Ascending aorta (tissue), 2 donors: ENCODE results near the gene MAP4K5. TPM values are rescaled to one million over a fixed set of nuclear protein-coding genes. Genes with fewer than 3 reads are reported as not detected.

ENCODE experiments used
- DNase-seq, 2 donors: peaks; one replicate each; pipeline ENCODE4 v3.0.0-alpha.2; 2019; ENCODE audit warnings: low spot score in 2 of 2
- H3K27ac ChIP-seq, 2 donors: fragments of 200-600 bp; sonication (generic); one replicate each; pipeline ENCODE4 v1.5.1; 2016 to 2017; ENCODE audit warnings: mild to moderate bottlenecking in 1 of 2
- H3K27me3 ChIP-seq: fragments of 200-600 bp; sonication (generic); one replicate; pipeline ENCODE4 v1.5.1; 2017
- H3K36me3 ChIP-seq, 2 donors: fragments of 200-600 bp; sonication (generic); one replicate each; pipeline ENCODE4 v1.5.1; 2016
- H3K4me1 ChIP-seq, 2 donors: fragments of 200-600 bp; sonication (generic); one replicate each; pipeline ENCODE4 v1.5.1; 2016 to 2017; ENCODE audit warnings: mild to moderate bottlenecking in 1 of 2
- H3K4me3 ChIP-seq, 2 donors: fragments of 200-600 bp; sonication (generic); one replicate each; pipeline ENCODE4 v1.5.1; 2016 to 2017; ENCODE audit warnings: mild to moderate bottlenecking in 1 of 2
- H3K9me3 ChIP-seq, 2 donors: fragments of 200-600 bp; sonication (generic); one replicate each; pipeline ENCODE4 v1.5.1; 2016
- intact Hi-C: fragments of 100-400 bp; cut with DNase I; formaldehyde crosslinking; loops from one replicate; pipeline ENCODE4 v1.15.1; 2023
- total RNA-seq: library from RNA; depleted of rRNA; stranded (reverse); fragments of >200 nt; gene quantifications from one replicate; pipeline ENCODE4 v1.1.0, GENCODE V29; 2016
- TF ChIP-seq, protein P1 (sequence below), 3 experiments: fragments of 200-600 bp in 2 of 3; fragments of 450-650 bp in 1 of 3; sonication (generic) in 2 of 3; IDR thresholded peaks; one replicate each; pipeline ENCODE4 v1.5.1; 2016 to 2019; ENCODE audit warnings: antibody characterized with exemption in 3 of 3, mild to moderate bottlenecking in 1 of 3, moderate library complexity in 1 of 3

MAP4K5 gene
- total RNA-seq, 1 donor from 2014 or later: 249 TPM

DNA sequence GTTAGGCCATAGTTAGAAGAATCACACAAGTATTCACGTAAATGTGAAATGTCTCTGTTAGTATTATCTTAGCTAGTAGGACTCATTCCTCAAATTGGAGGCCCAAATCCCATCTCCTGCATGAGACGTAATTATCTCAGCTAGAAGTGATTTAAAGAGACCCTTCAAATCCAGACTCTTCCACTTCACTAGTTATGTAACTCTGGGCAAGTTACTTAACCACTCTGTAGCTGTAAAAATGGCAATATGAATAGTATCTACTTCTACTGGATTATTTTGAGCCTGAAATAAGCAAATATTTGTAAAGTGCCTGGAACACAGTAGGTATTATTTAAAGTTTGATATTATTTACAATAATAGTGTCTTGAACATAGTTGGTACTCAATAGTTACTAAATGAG, 107.3 kb downstream of the MAP4K5 start:
- intact Hi-C loops: no loop called here
- Histone ChIP-seq H3K27me3 (no peaks in the 10 kb centered on the region), H3K27ac (no peak overlapping the region), H3K36me3 (peaks cover 18 to 41% of the 10 kb centered on the region in 2 donors), H3K4me1 (no peaks in the 10 kb centered on the region), H3K4me3 (no peak overlapping the region), H3K9me3 (no peaks in the 10 kb centered on the region)
- no peak for DNase-seq
- TF ChIP-seq, protein P1, sequence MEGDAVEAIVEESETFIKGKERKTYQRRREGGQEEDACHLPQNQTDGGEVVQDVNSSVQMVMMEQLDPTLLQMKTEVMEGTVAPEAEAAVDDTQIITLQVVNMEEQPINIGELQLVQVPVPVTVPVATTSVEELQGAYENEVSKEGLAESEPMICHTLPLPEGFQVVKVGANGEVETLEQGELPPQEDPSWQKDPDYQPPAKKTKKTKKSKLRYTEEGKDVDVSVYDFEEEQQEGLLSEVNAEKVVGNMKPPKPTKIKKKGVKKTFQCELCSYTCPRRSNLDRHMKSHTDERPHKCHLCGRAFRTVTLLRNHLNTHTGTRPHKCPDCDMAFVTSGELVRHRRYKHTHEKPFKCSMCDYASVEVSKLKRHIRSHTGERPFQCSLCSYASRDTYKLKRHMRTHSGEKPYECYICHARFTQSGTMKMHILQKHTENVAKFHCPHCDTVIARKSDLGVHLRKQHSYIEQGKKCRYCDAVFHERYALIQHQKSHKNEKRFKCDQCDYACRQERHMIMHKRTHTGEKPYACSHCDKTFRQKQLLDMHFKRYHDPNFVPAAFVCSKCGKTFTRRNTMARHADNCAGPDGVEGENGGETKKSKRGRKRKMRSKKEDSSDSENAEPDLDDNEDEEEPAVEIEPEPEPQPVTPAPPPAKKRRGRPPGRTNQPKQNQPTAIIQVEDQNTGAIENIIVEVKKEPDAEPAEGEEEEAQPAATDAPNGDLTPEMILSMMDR (IDR thresholded peaks at IDR 0.05): no peak

DNA sequence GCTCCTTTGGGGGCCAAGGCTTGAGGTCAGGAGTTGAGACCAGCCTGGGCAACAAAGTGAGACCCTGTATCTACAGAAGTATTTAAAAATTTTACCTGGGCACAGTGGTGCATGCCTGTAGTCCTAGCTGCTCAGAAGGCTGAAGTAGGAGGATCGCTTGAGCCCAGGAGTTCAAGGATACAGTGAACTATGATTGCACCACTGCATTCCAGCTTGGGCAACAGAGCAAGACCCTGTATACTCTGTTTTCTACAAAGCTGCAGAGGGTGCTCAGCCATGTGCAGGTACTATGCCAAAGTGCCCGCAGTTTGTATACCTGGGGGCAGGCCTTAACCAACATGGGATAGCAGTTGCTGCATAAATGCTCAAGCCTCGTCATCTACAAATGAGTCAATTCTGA, 108.8 kb downstream of the MAP4K5 start:
- no peak for DNase-seq
- Histone ChIP-seq H3K4me3 (no peak overlapping the region), H3K9me3 (no peaks in the 10 kb centered on the region), H3K27me3 (no peaks in the 10 kb centered on the region), H3K36me3 (peaks cover 25 to 56% of the 10 kb centered on the region in 2 donors), H3K4me1 (no peaks in the 10 kb centered on the region), H3K27ac (no peak overlapping the region)
- intact Hi-C loops: no loop called here
- TF ChIP-seq, protein P1 (IDR thresholded peaks at IDR 0.05): no peak

DNA sequence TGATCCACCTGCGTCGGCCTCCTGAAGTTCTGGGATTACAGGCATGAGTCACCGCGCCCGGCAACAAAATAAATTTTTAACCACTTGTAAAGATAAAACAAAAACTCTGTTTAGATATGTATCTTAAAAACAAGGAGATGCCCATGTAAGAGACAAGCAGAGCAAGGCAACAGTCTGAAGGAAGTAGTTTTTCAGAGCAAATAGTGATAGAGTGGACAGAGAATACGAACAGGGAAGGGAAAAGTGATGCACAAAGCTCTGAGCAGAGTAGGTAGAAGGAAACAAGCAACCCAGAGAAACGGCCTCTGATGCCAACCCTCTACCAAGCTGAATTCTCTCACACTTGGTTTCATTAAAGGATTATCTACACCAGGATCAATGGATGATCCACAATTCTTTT, 110.9 kb downstream of the MAP4K5 start:
- intact Hi-C loops: no loop called here
- peaks cover 28 to 71% of the 10 kb centered on the region in 2 donors for H3K36me3 ChIP-seq
- TF ChIP-seq, protein P1 (IDR thresholded peaks at IDR 0.05): no peak
- H3K4me1 ChIP-seq: no peaks in the 10 kb centered on the region
- H3K27ac ChIP-seq: no peak overlapping the region
- H3K9me3 ChIP-seq: no peaks in the 10 kb centered on the region
- no peak overlapping the region for H3K4me3 ChIP-seq
- H3K27me3 ChIP-seq: no peaks in the 10 kb centered on the region
- DNase-seq: no peak

DNA sequence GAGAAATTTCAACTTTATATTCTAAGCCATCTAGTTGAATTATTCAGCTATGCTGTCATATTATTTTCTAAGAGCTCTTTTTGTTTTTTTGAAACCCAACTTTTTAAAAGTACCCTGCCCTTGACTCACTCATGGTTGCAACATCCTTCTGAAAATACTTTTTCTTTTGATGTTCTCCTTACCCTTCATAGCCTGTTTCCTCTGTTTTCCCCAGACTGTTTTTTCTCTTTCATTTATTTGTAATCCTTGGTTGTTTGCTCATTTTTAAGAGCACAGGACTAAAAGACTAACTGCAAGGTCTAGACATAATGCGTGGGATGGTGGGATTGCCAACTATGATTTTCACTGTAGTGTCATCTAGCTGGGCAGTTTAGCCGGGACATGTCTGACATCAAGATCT, 114.5 kb downstream of the MAP4K5 start:
- intact Hi-C loops: no loop called here
- peaks cover 17 to 56% of the 10 kb centered on the region in 2 donors for H3K36me3 ChIP-seq
- H3K9me3 ChIP-seq: no peaks in the 10 kb centered on the region
- TF ChIP-seq, protein P1 (IDR thresholded peaks at IDR 0.05): no peak
- no peaks in the 10 kb centered on the region for H3K27me3 ChIP-seq
- H3K4me1 ChIP-seq: no peaks in the 10 kb centered on the region
- H3K4me3 ChIP-seq: no peak overlapping the region
- H3K27ac ChIP-seq: no peak overlapping the region
- DNase-seq: no peak

DNA sequence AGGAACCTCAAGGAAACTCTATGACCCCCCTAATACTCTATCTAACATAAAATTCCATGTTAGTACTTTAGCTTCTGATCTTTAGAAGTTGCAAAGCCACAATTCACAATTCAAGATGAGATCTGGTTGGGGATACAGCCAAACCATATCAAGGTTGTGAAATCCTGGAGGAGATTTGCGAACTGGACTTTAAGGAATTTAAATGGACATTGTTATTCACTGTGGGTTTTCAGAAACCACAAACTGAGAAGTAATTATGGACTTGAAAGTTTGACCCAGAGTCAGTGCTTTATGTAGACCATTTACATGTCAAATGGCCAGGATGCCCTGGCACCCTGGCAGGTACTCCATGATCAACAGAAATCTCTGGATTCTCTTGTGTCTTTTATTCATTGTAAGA, 121.4 kb downstream of the MAP4K5 start:
- TF ChIP-seq, protein P1 (IDR thresholded peaks at IDR 0.05): no peak
- H3K36me3 ChIP-seq: no peaks in the 10 kb centered on the region

GRCh38 chr14:50410071-50410470, 122.3 kb downstream of the MAP4K5 start:
- H3K9me3 ChIP-seq: no peaks in the 10 kb centered on the region
- H3K27ac ChIP-seq: no peak overlapping the region
- H3K27me3 ChIP-seq: no peaks in the 10 kb centered on the region
- H3K4me3 ChIP-seq: no peak overlapping the region
- DNase-seq: no peak
- no peaks in the 10 kb centered on the region for H3K4me1 ChIP-seq
- intact Hi-C loops: no loop called here
- no peaks in the 10 kb centered on the region for H3K36me3 ChIP-seq
- TF ChIP-seq, protein P1 (IDR thresholded peaks at IDR 0.05): no peak

More for the DNA sequence above, 121.4 kb downstream of the MAP4K5 start:
- no peak for DNase-seq
- Histone ChIP-seq H3K4me3 (no peak overlapping the region), H3K4me1 (no peaks in the 10 kb centered on the region), H3K27me3 (no peaks in the 10 kb centered on the region), H3K9me3 (no peaks in the 10 kb centered on the region), H3K27ac (no peak overlapping the region)
- intact Hi-C loops: no loop called here
